ENCODE measurements around the gene CCN5.

The CCN5 gene

DNA sequence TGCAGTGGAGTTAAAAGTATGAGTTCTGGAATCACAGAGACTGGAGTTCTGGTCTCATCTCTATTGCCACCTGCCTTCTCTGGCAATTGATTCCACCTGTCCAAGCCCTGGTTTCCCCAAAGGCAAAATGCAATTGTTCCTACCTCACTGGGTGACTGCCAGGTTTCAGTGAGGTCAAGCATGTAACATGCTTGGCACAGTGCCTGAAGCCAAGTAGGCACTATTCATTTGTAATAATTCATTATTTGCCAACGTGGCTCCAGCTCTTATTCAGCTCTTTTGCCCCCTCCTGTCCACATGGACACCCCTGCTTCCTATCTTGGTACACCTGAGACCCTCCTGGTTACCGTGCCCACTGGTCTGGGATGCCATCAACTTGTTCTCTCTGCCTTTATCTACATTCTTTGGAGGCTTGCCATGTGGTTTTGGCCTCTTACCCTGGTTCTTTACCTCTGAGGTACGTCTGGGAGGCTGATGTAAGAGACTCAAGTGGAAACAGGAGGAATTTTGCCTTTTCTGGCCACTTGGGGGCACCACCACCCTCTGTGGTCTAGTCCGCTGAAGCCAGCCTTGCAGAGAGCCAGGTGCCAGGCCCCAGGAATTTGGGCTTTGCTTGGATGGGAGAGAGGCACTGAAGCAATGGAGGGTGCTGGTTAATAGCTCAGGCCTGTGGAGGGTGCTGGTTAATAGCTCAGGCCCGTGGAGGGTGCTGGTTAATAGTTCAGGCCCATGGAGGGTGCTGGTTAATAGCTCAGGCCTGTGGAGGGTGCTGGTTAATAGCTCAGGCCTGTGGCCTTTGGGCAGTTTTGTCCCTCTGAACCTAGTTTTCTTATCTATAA lies 32.2 kb downstream of the CCN5 start:
- Histone ChIP-seq H3K9me3 (no peaks in the 10 kb centered on the region), H3K4me3 (ENCODE audit: low read depth in 1 of 2, low read length in 1 of 2) (no peak overlapping the region), H3K4me1 (ENCODE audit: control insufficient read depth in 1 of 2, insufficient read depth in 1 of 2, low read depth in 1 of 2, low read length in 1 of 2) (peaks cover 3 to 12% of the 10 kb centered on the region in 2 experiments), H3K27ac (no peak overlapping the region), H3K27me3 (peaks cover 99% of the 10 kb centered on the region), H3K36me3 (no peaks in the 10 kb centered on the region)
- TF ChIP-seq, protein P1, sequence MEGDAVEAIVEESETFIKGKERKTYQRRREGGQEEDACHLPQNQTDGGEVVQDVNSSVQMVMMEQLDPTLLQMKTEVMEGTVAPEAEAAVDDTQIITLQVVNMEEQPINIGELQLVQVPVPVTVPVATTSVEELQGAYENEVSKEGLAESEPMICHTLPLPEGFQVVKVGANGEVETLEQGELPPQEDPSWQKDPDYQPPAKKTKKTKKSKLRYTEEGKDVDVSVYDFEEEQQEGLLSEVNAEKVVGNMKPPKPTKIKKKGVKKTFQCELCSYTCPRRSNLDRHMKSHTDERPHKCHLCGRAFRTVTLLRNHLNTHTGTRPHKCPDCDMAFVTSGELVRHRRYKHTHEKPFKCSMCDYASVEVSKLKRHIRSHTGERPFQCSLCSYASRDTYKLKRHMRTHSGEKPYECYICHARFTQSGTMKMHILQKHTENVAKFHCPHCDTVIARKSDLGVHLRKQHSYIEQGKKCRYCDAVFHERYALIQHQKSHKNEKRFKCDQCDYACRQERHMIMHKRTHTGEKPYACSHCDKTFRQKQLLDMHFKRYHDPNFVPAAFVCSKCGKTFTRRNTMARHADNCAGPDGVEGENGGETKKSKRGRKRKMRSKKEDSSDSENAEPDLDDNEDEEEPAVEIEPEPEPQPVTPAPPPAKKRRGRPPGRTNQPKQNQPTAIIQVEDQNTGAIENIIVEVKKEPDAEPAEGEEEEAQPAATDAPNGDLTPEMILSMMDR (IDR thresholded peaks at IDR 0.05): no peak

DNA sequence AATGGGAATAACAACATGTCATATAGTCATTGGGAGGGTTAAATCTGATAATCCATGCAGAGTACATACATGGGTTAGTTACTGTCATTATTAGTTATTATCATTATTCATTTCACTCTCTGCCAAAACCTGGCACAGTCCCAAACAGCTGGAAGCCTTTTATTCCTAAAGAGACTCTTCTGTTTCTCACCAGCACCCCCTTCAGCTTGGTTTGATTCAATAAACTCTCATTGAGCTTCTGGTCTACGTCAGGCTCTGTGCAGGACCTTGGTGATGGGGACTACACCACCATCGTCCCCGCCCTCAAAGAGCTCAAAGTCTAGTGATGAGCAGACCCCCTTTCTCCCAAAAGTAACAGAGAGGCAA lies 32.8 kb downstream of the CCN5 start:
- peaks cover 3 to 12% of the 10 kb centered on the region in 2 experiments for H3K4me1 ChIP-seq (ENCODE audit: control insufficient read depth in 1 of 2, insufficient read depth in 1 of 2, low read depth in 1 of 2, low read length in 1 of 2)
- no peak overlapping the region for H3K27ac ChIP-seq
- H3K36me3 ChIP-seq: no peaks in the 10 kb centered on the region
- no peak overlapping the region for H3K4me3 ChIP-seq (ENCODE audit: low read depth in 1 of 2, low read length in 1 of 2)
- H3K9me3 ChIP-seq: no peaks in the 10 kb centered on the region
- TF ChIP-seq, protein P1 (IDR thresholded peaks at IDR 0.05): no peak
- peaks cover 97% of the 10 kb centered on the region for H3K27me3 ChIP-seq

DNA sequence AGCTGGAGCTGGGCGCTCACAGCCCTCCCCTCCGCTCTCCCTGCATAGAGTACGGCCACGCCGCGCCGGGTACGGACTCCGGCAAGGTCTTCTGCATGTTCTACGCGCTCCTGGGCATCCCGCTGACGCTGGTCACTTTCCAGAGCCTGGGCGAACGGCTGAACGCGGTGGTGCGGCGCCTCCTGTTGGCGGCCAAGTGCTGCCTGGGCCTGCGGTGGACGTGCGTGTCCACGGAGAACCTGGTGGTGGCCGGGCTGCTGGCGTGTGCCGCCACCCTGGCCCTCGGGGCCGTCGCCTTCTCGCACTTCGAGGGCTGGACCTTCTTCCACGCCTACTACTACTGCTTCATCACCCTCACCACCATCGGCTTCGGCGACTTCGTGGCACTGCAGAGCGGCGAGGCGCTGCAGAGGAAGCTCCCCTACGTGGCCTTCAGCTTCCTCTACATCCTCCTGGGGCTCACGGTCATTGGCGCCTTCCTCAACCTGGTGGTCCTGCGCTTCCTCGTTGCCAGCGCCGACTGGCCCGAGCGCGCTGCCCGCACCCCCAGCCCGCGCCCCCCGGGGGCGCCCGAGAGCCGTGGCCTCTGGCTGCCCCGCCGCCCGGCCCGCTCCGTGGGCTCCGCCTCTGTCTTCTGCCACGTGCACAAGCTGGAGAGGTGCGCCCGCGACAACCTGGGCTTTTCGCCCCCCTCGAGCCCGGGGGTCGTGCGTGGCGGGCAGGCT lies 35.1 kb downstream of the CCN5 start:
- H3K36me3 ChIP-seq: no peaks in the 10 kb centered on the region
- H3K9me3 ChIP-seq: no peaks in the 10 kb centered on the region
- peaks cover 3 to 12% of the 10 kb centered on the region in 2 experiments for H3K4me1 ChIP-seq (ENCODE audit: control insufficient read depth in 1 of 2, insufficient read depth in 1 of 2, low read depth in 1 of 2, low read length in 1 of 2)
- no peak overlapping the region for H3K27ac ChIP-seq
- TF ChIP-seq, protein P1 (IDR thresholded peaks at IDR 0.05): no peak
- peaks cover 75% of the 10 kb centered on the region for H3K27me3 ChIP-seq
- H3K4me3 ChIP-seq (ENCODE audit: low read depth in 1 of 2, low read length in 1 of 2): no peak overlapping the region

DNA sequence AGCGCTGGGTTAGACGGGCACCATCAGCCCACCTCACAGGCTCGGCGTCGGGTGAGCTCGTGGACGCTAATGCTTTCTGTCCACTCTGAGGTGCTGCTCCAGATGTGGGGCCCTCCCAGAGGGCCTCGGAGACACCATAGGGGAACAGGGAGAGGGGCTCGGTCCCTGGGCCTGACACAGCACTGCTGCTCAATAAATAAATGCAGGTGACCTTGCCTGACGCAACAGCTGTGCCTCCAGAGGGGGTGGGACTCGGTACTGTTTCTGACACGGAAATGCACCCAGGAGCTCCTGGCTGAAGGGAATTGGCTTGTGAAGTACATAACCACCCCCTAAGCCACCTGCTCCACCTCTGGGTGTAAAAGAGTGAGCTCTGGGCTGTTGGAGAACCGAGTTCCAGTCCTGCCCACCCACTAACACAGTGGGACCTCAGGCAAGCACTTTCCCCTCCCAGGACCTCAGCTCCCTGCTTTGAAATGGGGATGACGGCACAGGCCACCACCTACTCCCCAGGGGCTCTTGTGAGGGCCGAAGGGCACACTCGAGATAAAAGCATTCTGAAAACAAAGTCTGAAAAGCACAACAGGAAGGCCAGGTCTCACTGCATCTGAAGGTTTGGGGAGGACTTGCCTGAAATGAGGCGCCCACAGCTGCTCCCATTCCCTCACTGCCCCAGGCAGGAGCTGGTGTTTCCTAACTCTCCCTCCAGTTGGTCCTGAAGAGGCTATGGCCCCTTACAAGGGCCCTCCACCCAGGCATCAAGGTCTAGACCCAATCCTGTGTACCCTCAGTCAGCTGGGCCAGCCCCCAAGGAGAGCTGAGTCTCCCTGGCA lies 37.1 kb downstream of the CCN5 start:
- Histone ChIP-seq H3K27ac (no peak overlapping the region), H3K36me3 (no peaks in the 10 kb centered on the region)

DNA sequence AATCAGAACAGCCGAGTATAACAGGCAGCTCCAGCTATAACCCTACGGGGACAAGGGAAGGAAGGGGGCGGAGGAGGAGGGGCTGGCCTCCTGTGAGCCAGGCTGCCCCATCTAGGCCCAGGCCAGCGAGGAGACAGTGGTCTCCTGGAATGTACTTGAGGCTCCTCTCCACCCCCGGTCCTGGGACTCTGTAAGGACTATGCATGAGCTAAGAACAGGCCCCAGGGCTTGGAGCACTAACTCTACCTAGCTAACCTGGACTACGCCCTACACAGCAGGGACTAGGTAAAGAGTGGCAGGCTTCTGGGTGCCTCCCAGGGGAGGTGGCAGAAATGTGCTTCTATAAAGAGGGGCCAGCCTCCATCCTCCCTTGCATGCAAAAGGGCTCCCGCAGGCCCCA lies 39.4 kb downstream of the CCN5 start:
- Histone ChIP-seq H3K4me1 (ENCODE audit: control insufficient read depth in 1 of 2, insufficient read depth in 1 of 2, low read depth in 1 of 2, low read length in 1 of 2) (no peaks in the 10 kb centered on the region), H3K4me3 (ENCODE audit: low read depth in 1 of 2, low read length in 1 of 2) (no peak overlapping the region), H3K27me3 (peaks cover 40% of the 10 kb centered on the region), H3K9me3 (no peaks in the 10 kb centered on the region), H3K27ac (no peak overlapping the region), H3K36me3 (no peaks in the 10 kb centered on the region)
- TF ChIP-seq, protein P1 (IDR thresholded peaks at IDR 0.05): no peak

More for the DNA sequence above, 37.1 kb downstream of the CCN5 start:
- Histone ChIP-seq H3K27me3 (peaks cover 54% of the 10 kb centered on the region), H3K9me3 (no peaks in the 10 kb centered on the region), H3K4me3 (ENCODE audit: low read depth in 1 of 2, low read length in 1 of 2) (no peak overlapping the region), H3K4me1 (ENCODE audit: control insufficient read depth in 1 of 2, insufficient read depth in 1 of 2, low read depth in 1 of 2, low read length in 1 of 2) (no peaks in the 10 kb centered on the region)
- TF ChIP-seq, protein P1 (IDR thresholded peaks at IDR 0.05): no peak

Data from neutrophil (primary cell).